ENCODE data around the gene FRRS1. TPM values are rescaled to one million over a fixed set of nuclear protein-coding genes. Genes with fewer than 3 reads are reported as not detected.
A peak's percentile ranks its signal among the peaks of the same experiment; 100 is the strongest.

The FRRS1 gene
- polyA plus RNA-seq, 4 donors: 0.45 to 8.4 (median 1.7) TPM

DNA sequence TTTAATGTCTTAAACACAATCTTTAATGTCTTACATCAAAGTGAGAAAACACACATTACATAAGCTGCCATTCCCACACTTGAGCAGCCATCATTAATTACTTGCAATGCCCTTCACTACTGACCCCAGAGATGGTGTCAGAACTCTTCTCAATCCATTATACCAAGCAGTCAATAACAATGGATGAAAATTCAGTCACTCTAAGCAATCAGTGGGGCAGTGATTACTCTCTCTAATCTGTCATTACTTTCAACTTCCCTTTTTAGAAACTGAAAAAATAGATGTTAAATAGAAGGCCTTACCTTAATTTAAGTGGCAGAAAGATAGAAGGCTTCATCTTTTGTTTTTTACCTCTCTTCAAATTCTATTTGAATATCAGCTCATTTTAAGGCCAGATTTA is 9.7 kb upstream of the FRRS1 start:
- FAIRE-seq (no peak), DNase-seq (no peak)
- H3K4me1 ChIP-seq (ENCODE audit: control insufficient read depth in 3 of 3, insufficient read depth in 2 of 3, low read depth in 1 of 3, low read length in 2 of 3): no peaks in the 10 kb centered on the region
- no peaks in the 10 kb centered on the region for H3K27me3 ChIP-seq (ENCODE audit: control insufficient read depth in 3 of 3, insufficient read depth in 3 of 3, low read length in 3 of 3)
- no peaks in the 10 kb centered on the region for H3K36me3 ChIP-seq (ENCODE audit: control insufficient read depth in 3 of 3, insufficient read depth in 2 of 3, low read depth in 1 of 3, low read length in 3 of 3)
- no peaks in the 10 kb centered on the region for H3K9me3 ChIP-seq (ENCODE audit: control insufficient read depth in 2 of 2, insufficient read depth in 1 of 2, low read depth in 1 of 2, low read length in 1 of 2)
- H3K4me3 ChIP-seq (ENCODE audit: low read depth in 1 of 3, low read length in 3 of 3): no peak overlapping the region
- no peak overlapping the region for H3K27ac ChIP-seq (ENCODE audit: low read depth in 1 of 3, low read length in 2 of 3)

- Histone ChIP-seq H3K27ac (ENCODE audit: low read depth in 1 of 3, low read length in 2 of 3) (no peak overlapping the region), H3K27me3 (ENCODE audit: control insufficient read depth in 3 of 3, insufficient read depth in 3 of 3, low read length in 3 of 3) (no peaks in the 10 kb centered on the region), H3K4me1 (ENCODE audit: control insufficient read depth in 3 of 3, insufficient read depth in 2 of 3, low read depth in 1 of 3, low read length in 2 of 3) (no peaks in the 10 kb centered on the region), H3K4me3 (ENCODE audit: low read depth in 1 of 3, low read length in 3 of 3) (no peak overlapping the region), H3K9me3 (ENCODE audit: control insufficient read depth in 2 of 2, insufficient read depth in 1 of 2, low read depth in 1 of 2, low read length in 1 of 2) (no peaks in the 10 kb centered on the region), H3K36me3 (ENCODE audit: control insufficient read depth in 3 of 3, insufficient read depth in 2 of 3, low read depth in 1 of 3, low read length in 3 of 3) (no peaks in the 10 kb centered on the region)
- WGBS, 3 donors: 95 to 97% (median 95%) methylated on average over 3 of the region's 3 CpGs
- DNase-seq: no peak
- no peak for FAIRE-seq
Measured at GRCh38 chr1:99772809-99773208, 6.4 kb upstream of the FRRS1 start.

DNA sequence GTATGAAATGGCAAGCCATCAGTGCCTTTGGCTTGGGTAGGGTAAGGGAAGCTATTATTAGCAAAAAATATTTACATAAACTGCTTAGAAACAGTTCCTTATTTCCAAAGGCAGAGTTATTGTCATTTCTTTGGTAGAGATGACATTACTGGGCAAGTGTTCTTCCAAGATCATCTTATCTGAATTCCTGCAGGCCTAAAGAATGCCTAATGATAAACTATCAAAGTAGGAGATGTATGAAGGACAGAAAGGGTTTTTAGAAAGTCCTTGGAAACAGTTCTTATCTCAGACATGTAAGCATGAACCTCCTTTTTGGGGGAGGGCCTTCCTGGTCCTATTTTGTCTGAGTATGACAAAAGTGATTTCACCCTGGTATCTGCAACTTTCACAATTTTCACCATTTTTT is 5.1 kb upstream of the FRRS1 start:
- DNase-seq (no peak), FAIRE-seq (no peak)
- no peaks in the 10 kb centered on the region for H3K4me1 ChIP-seq (ENCODE audit: control insufficient read depth in 3 of 3, insufficient read depth in 2 of 3, low read depth in 1 of 3, low read length in 2 of 3)
- no peaks in the 10 kb centered on the region for H3K27me3 ChIP-seq (ENCODE audit: control insufficient read depth in 3 of 3, insufficient read depth in 3 of 3, low read length in 3 of 3)
- H3K27ac ChIP-seq (ENCODE audit: low read depth in 1 of 3, low read length in 2 of 3): no peak overlapping the region
- H3K36me3 ChIP-seq (ENCODE audit: control insufficient read depth in 3 of 3, insufficient read depth in 2 of 3, low read depth in 1 of 3, low read length in 3 of 3): no peaks in the 10 kb centered on the region
- H3K9me3 ChIP-seq (ENCODE audit: control insufficient read depth in 2 of 2, insufficient read depth in 1 of 2, low read depth in 1 of 2, low read length in 1 of 2): no peaks in the 10 kb centered on the region
- no peak overlapping the region for H3K4me3 ChIP-seq (ENCODE audit: low read depth in 1 of 3, low read length in 3 of 3)

DNA sequence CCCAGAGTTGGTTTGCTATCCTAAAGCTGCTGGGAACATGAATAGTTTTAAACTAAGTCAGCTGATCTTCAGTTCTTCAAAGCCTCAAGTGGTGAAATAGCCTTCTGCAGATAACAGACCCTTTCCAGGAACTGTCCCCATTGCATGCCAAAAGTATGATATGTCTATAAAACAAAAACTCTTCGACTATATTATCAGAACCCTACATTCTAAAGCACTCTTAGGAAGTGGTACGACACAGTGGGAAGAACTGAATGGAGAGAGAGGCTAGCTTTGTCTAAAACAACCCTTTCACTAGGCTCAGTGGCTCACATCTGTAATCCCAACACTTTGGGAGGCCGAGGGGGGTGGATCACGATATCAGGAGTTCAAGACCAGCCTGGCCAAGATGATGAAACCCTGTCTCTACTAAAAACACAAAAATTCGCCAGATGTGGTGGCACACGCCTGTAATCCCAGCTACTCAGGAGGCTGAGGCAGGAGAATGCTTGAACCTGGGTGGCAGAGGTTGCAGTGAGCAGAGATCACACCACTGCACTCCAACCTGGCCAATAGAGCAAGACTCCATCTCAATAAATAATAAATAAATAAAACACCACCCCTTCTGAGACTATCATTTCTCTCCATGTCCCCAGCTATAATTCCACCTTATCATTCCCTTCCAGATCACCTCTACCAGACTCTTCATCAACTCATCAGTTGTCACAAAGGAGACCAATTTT is 2.2 kb upstream of the FRRS1 start:
- H3K4me3 ChIP-seq (ENCODE audit: low read depth in 1 of 3, low read length in 3 of 3): no peak overlapping the region
- FAIRE-seq (no peak), DNase-seq (no peak)
- WGBS, 3 donors: 73 to 78% (median 74%) methylated on average over 6 of the region's 6 CpGs
- H3K4me1 ChIP-seq (ENCODE audit: control insufficient read depth in 3 of 3, insufficient read depth in 2 of 3, low read depth in 1 of 3, low read length in 2 of 3): no peaks in the 10 kb centered on the region
- H3K27ac ChIP-seq (ENCODE audit: low read depth in 1 of 3, low read length in 2 of 3): no peak overlapping the region
- H3K9me3 ChIP-seq (ENCODE audit: control insufficient read depth in 2 of 2, insufficient read depth in 1 of 2, low read depth in 1 of 2, low read length in 1 of 2): no peaks in the 10 kb centered on the region
- H3K36me3 ChIP-seq (ENCODE audit: control insufficient read depth in 3 of 3, insufficient read depth in 2 of 3, low read depth in 1 of 3, low read length in 3 of 3): no peaks in the 10 kb centered on the region
- no peaks in the 10 kb centered on the region for H3K27me3 ChIP-seq (ENCODE audit: control insufficient read depth in 3 of 3, insufficient read depth in 3 of 3, low read length in 3 of 3)

DNA sequence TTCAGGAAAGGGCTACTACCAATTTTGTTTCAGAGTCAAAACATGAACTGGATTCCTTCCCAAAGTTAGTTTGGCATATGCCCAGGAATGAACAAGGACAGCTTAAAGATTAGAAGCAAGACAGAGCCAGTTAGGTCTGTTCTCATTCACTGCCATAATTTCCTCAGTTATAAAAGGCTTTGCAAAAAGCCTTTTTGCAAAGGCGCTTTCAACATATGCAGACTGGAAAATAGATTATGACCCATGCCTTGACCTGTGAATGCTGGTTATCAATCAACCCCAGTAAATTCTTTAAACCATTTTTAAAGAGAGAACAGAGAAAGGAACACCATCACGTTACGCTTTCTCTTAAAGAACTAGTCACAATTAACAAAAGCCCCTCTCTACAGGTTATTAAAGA is 1.7 kb upstream of the FRRS1 start:
- no peak overlapping the region for H3K4me3 ChIP-seq (ENCODE audit: low read depth in 1 of 3, low read length in 3 of 3)
- no peak overlapping the region for H3K27ac ChIP-seq (ENCODE audit: low read depth in 1 of 3, low read length in 2 of 3)
- 85 to 89% (median 87%) methylated on average over 3 of the region's 3 CpGs for WGBS, 3 donors
- no peaks in the 10 kb centered on the region for H3K4me1 ChIP-seq (ENCODE audit: control insufficient read depth in 3 of 3, insufficient read depth in 2 of 3, low read depth in 1 of 3, low read length in 2 of 3)
- FAIRE-seq: no peak
- H3K9me3 ChIP-seq (ENCODE audit: control insufficient read depth in 2 of 2, insufficient read depth in 1 of 2, low read depth in 1 of 2, low read length in 1 of 2): no peaks in the 10 kb centered on the region
- DNase-seq: no peak
- H3K27me3 ChIP-seq (ENCODE audit: control insufficient read depth in 3 of 3, insufficient read depth in 3 of 3, low read length in 3 of 3): no peaks in the 10 kb centered on the region
- H3K36me3 ChIP-seq (ENCODE audit: control insufficient read depth in 3 of 3, insufficient read depth in 2 of 3, low read depth in 1 of 3, low read length in 3 of 3): no peaks in the 10 kb centered on the region

- no peaks in the 10 kb centered on the region for H3K4me1 ChIP-seq (ENCODE audit: control insufficient read depth in 3 of 3, insufficient read depth in 2 of 3, low read depth in 1 of 3, low read length in 2 of 3)
- DNase-seq (no peak), FAIRE-seq (no peak)
- no peaks in the 10 kb centered on the region for H3K27me3 ChIP-seq (ENCODE audit: control insufficient read depth in 3 of 3, insufficient read depth in 3 of 3, low read length in 3 of 3)
- no peak overlapping the region for H3K27ac ChIP-seq (ENCODE audit: low read depth in 1 of 3, low read length in 2 of 3)
- H3K4me3 ChIP-seq (ENCODE audit: low read depth in 1 of 3, low read length in 3 of 3): peak overlapping the region in 1 of 3 donors; percentile 84
- no peaks in the 10 kb centered on the region for H3K9me3 ChIP-seq (ENCODE audit: control insufficient read depth in 2 of 2, insufficient read depth in 1 of 2, low read depth in 1 of 2, low read length in 1 of 2)
- no peaks in the 10 kb centered on the region for H3K36me3 ChIP-seq (ENCODE audit: control insufficient read depth in 3 of 3, insufficient read depth in 2 of 3, low read depth in 1 of 3, low read length in 3 of 3)
- WGBS, 3 donors: 90 to 96% (median 96%) methylated on average over 1 of the region's 1 CpG
Measured at GRCh38 chr1:99764909-99765308, 1.5 kb downstream of the FRRS1 start.

- FAIRE-seq (no peak), DNase-seq (no peak)
- H3K9me3 ChIP-seq (ENCODE audit: control insufficient read depth in 2 of 2, insufficient read depth in 1 of 2, low read depth in 1 of 2, low read length in 1 of 2): no peaks in the 10 kb centered on the region
- no peaks in the 10 kb centered on the region for H3K4me1 ChIP-seq (ENCODE audit: control insufficient read depth in 3 of 3, insufficient read depth in 2 of 3, low read depth in 1 of 3, low read length in 2 of 3)
- no peaks in the 10 kb centered on the region for H3K27me3 ChIP-seq (ENCODE audit: control insufficient read depth in 3 of 3, insufficient read depth in 3 of 3, low read length in 3 of 3)
- 65 to 75% (median 69%) methylated on average over 2 of the region's 2 CpGs for WGBS, 3 donors
- no peak overlapping the region for H3K4me3 ChIP-seq (ENCODE audit: low read depth in 1 of 3, low read length in 3 of 3)
- H3K36me3 ChIP-seq (ENCODE audit: control insufficient read depth in 3 of 3, insufficient read depth in 2 of 3, low read depth in 1 of 3, low read length in 3 of 3): no peaks in the 10 kb centered on the region
- no peak overlapping the region for H3K27ac ChIP-seq (ENCODE audit: low read depth in 1 of 3, low read length in 2 of 3)
Measured at GRCh38 chr1:99764439-99764838, 2.0 kb downstream of the FRRS1 start.

DNA sequence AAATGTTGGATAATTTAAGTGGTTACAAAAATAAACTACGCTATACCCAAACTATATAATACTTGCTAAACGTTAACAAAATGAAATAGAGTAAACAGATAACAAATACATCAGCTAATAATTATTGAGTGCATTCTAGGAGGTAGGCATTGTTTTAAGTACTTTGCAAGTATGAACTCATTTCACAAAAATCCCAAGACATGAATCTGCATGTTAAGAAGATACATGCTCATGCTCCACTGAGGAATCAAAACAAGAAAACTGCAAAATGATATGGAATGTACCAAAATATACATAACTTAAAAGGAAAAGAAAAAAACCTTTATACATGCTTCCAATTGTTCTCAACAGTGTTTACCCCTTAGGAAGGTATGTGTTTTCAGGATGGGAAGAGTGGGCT is 2.5 kb downstream of the FRRS1 start:
- no peaks in the 10 kb centered on the region for H3K27me3 ChIP-seq (ENCODE audit: control insufficient read depth in 3 of 3, insufficient read depth in 3 of 3, low read length in 3 of 3)
- no peak for DNase-seq
- H3K36me3 ChIP-seq (ENCODE audit: control insufficient read depth in 3 of 3, insufficient read depth in 2 of 3, low read depth in 1 of 3, low read length in 3 of 3): no peaks in the 10 kb centered on the region
- peaks cover 0 to 5% (median 0%) of the 10 kb centered on the region in 3 donors for H3K4me1 ChIP-seq (ENCODE audit: control insufficient read depth in 3 of 3, insufficient read depth in 2 of 3, low read depth in 1 of 3, low read length in 2 of 3)
- FAIRE-seq: no peak
- peaks cover 0 to 5% of the 10 kb centered on the region in 2 donors for H3K9me3 ChIP-seq (ENCODE audit: control insufficient read depth in 2 of 2, insufficient read depth in 1 of 2, low read depth in 1 of 2, low read length in 1 of 2)
- no peak overlapping the region for H3K27ac ChIP-seq (ENCODE audit: low read depth in 1 of 3, low read length in 2 of 3)
- H3K4me3 ChIP-seq (ENCODE audit: low read depth in 1 of 3, low read length in 3 of 3): no peak overlapping the region
- WGBS, 3 donors: 70 to 80% (median 75%) methylated on average over 2 of the region's 2 CpGs

GRCh38 chr1:99761774-99762173 is 4.7 kb downstream of the FRRS1 start:
- FAIRE-seq (no peak), DNase-seq (no peak)
- H3K27me3 ChIP-seq (ENCODE audit: control insufficient read depth in 3 of 3, insufficient read depth in 3 of 3, low read length in 3 of 3): no peaks in the 10 kb centered on the region
- WGBS, 3 donors: 92 to 98% (median 94%) methylated on average over 1 of the region's 1 CpG
- no peak overlapping the region for H3K27ac ChIP-seq (ENCODE audit: low read depth in 1 of 3, low read length in 2 of 3)
- peaks cover 0 to 5% (median 0%) of the 10 kb centered on the region in 3 donors for H3K4me1 ChIP-seq (ENCODE audit: control insufficient read depth in 3 of 3, insufficient read depth in 2 of 3, low read depth in 1 of 3, low read length in 2 of 3)
- no peak overlapping the region for H3K4me3 ChIP-seq (ENCODE audit: low read depth in 1 of 3, low read length in 3 of 3)
- H3K9me3 ChIP-seq (ENCODE audit: control insufficient read depth in 2 of 2, insufficient read depth in 1 of 2, low read depth in 1 of 2, low read length in 1 of 2): peaks cover 0 to 5% of the 10 kb centered on the region in 2 donors
- H3K36me3 ChIP-seq (ENCODE audit: control insufficient read depth in 3 of 3, insufficient read depth in 2 of 3, low read depth in 1 of 3, low read length in 3 of 3): no peaks in the 10 kb centered on the region
